PC-3 (cell line): ENCODE data around the gene FRRS1L.

ENCODE experiments used
- CTCF ChIP-seq: fragments of 300-600 bp; sonication (generic); conservative IDR thresholded peaks from 2 replicates; pipeline ENCODE4 v1.5.1; 2017; ENCODE audit warnings: antibody characterized with exemption, low read depth, mild to moderate bottlenecking, low read length
- EZH2phosphoT487 ChIP-seq: fragments of 300-600 bp; sonication (generic); IDR thresholded peaks from 2 replicates; pipeline ENCODE4 v1.6.1; 2018; ENCODE audit warnings: mild to moderate bottlenecking, antibody characterized with exemption, low read length, borderline replicate concordance

GRCh38 chr9:109158651-109159050, 8.4 kb downstream of the FRRS1L start:
- TF ChIP-seq CTCF (no peak), EZH2phosphoT487 (no peak)
